H1 (cell line): ENCODE measurements around the gene FOXD3. TPM values are rescaled to one million over a fixed set of nuclear protein-coding genes. Genes with fewer than 3 reads are reported as not detected.

Experiments used
- CTCF ChIA-PET: fragments of 300-600 bp; sonication (Branson Sonifier 250); formaldehyde crosslinking; loops from one replicate; lab custom pipeline; 2021; ENCODE audit not compliant: partially characterized antibody; lab: Charles Lee
- POLR2A ChIA-PET: fragments of 300-600 bp; sonication (Branson Sonifier 250); formaldehyde crosslinking; loops from one replicate; lab custom pipeline; 2021; ENCODE audit warnings: inconsistent platforms; ENCODE audit not compliant: partially characterized antibody; lab: Charles Lee
- DNase-seq, 2 experiments: peaks; one replicate each; pipeline versions ENCODE4 v3.0.0 to v3.0.0-alpha.2; 2010 to 2022; ENCODE audit warnings: low spot score in 2 of 2, low read depth in 1 of 2, mixed read lengths in 1 of 2
- FAIRE-seq: peaks from 2 replicates; lab custom pipeline; 2011; peaks lifted over from hg19 to GRCh38; lab: Jason Lieb, UNC
- H2AFZ ChIP-seq: 2 replicates; pipeline ENCODE4 v1.8.1; 2012; ENCODE audit warnings: low read length, inconsistent platforms
- H2AK5ac ChIP-seq: 2 replicates; pipeline ENCODE4 v1.6.1; 2013; ENCODE audit warnings: low read depth, low read length
- H2BK120ac ChIP-seq: replicated peaks from 2 replicates; pipeline ENCODE3; 2013; ENCODE audit warnings: low read depth, low read length, inconsistent platforms
- H2BK12ac ChIP-seq: 2 replicates; pipeline ENCODE4 v1.6.1; 2013; ENCODE audit warnings: low read depth, low read length
- H2BK15ac ChIP-seq: 2 replicates; pipeline ENCODE4 v1.6.1; 2013; ENCODE audit warnings: low read length
- H2BK20ac ChIP-seq: 2 replicates; pipeline ENCODE4 v1.6.1; 2013; ENCODE audit warnings: low read length
- H2BK5ac ChIP-seq: 2 replicates; pipeline ENCODE4 v1.6.1; 2013; ENCODE audit warnings: low read depth, low read length
- H3K14ac ChIP-seq: 2 replicates; pipeline ENCODE4 v1.6.1; 2013; ENCODE audit warnings: inconsistent platforms; ENCODE audit not compliant: insufficient read length
- H3K18ac ChIP-seq: 2 replicates; pipeline ENCODE4 v1.6.1; 2013; ENCODE audit warnings: low read length; ENCODE audit errors: extremely low read depth
- H3K23ac ChIP-seq: 2 replicates; pipeline ENCODE4 v1.6.1; 2013; ENCODE audit warnings: inconsistent platforms; ENCODE audit not compliant: insufficient read length
- H3K23me2 ChIP-seq: 2 replicates; pipeline ENCODE4 v1.6.1; 2013; ENCODE audit warnings: low read depth, low read length
- H3K27ac ChIP-seq: 2 replicates; pipeline ENCODE4 v1.6.1; 2011; ENCODE audit warnings: low read depth, low read length, inconsistent platforms
- H3K27me3 ChIP-seq, 4 experiments: replicated peaks in 1 of 4; 1 replicate in 1 of 4; 2 replicates in 3 of 4; pipeline versions ENCODE4 v1.6.1 to v1.8.1; 2011 to 2013; ENCODE audit warnings: low read length in 3 of 4, mild to moderate bottlenecking in 3 of 4, inconsistent platforms in 2 of 4, mixed read lengths in 2 of 4, moderate library complexity in 1 of 4; ENCODE audit not compliant: control insufficient read depth in 3 of 4, insufficient read depth in 3 of 4; ENCODE audit errors: extremely low read depth in 1 of 4
- H3K36me3 ChIP-seq, 4 experiments: 2 replicates each; pipeline versions ENCODE4 v1.6.1 to v1.8.1; 2011 to 2013; ENCODE audit warnings: mild to moderate bottlenecking in 4 of 4, low read length in 3 of 4, moderate library complexity in 2 of 4, control low read depth in 1 of 4, inconsistent platforms in 1 of 4; ENCODE audit not compliant: insufficient read depth in 4 of 4, control insufficient read depth in 2 of 4
- H3K4ac ChIP-seq: replicated peaks from 2 replicates; pipeline ENCODE3; 2013; ENCODE audit warnings: low read length, low read depth, mixed read lengths, inconsistent platforms; ENCODE audit not compliant: insufficient read length
- H3K4me1 ChIP-seq, 4 experiments: replicated peaks in 1 of 4; 1 replicate in 1 of 4; 2 replicates in 3 of 4; pipeline versions ENCODE4 v1.6.1 to v1.8.1; 2011 to 2013; ENCODE audit warnings: low read length in 3 of 4, inconsistent platforms in 2 of 4, mixed read lengths in 1 of 4; ENCODE audit not compliant: insufficient read depth in 4 of 4, control insufficient read depth in 3 of 4
- H3K4me2 ChIP-seq, 2 experiments: 2 replicates each; pipeline versions ENCODE4 v1.6.1 to v1.8.1; 2011 to 2013; ENCODE audit warnings: low read depth in 2 of 2, low read length in 2 of 2, control low read depth in 1 of 2, inconsistent platforms in 1 of 2, mild to moderate bottlenecking in 1 of 2; ENCODE audit not compliant: insufficient read depth in 1 of 2
- H3K4me3 ChIP-seq, 4 experiments: fragments of 200-600, 300-600 bp in 1 of 4; sonication (generic), shearing (Covaris generic), sonication (Bioruptor Twin) in 1 of 4; 2 replicates each; pipeline versions ENCODE4 v1.5.1 to v1.8.1; 2011 to 2016; ENCODE audit warnings: low read length in 4 of 4, low read depth in 3 of 4, control low read depth in 2 of 4, inconsistent platforms in 2 of 4, mild to moderate bottlenecking in 2 of 4, mixed read lengths in 1 of 4, moderate library complexity in 1 of 4; ENCODE audit not compliant: insufficient read depth in 2 of 4; ENCODE audit errors: extremely low read depth in 1 of 4
- H3K56ac ChIP-seq: replicated peaks from 2 replicates; pipeline ENCODE3; 2013; ENCODE audit warnings: low read depth, mild to moderate bottlenecking, mixed read lengths, low read length, inconsistent platforms; ENCODE audit not compliant: insufficient read length
- H3K79me1 ChIP-seq: 2 replicates; pipeline ENCODE4 v1.6.1; 2013; ENCODE audit warnings: low read depth, low read length, control low read depth
- H3K79me2 ChIP-seq, 2 experiments: 2 replicates each; pipeline versions ENCODE4 v1.6.1 to v1.8.1; 2012 to 2013; ENCODE audit warnings: low read length in 2 of 2, mild to moderate bottlenecking in 2 of 2, inconsistent platforms in 1 of 2; ENCODE audit not compliant: insufficient read depth in 2 of 2, control insufficient read depth in 1 of 2
- H3K9ac ChIP-seq, 4 experiments: replicated peaks in 1 of 4; 1 replicate in 1 of 4; 2 replicates in 3 of 4; pipeline versions ENCODE4 v1.6.1 to v1.8.1; 2011 to 2013; ENCODE audit warnings: low read depth in 3 of 4, low read length in 3 of 4, control low read depth in 2 of 4, mild to moderate bottlenecking in 2 of 4, moderate library complexity in 2 of 4, inconsistent platforms in 1 of 4; ENCODE audit errors: extremely low read depth in 1 of 4
- H3K9me3 ChIP-seq, 2 experiments: 2 replicates each; pipeline versions ENCODE4 v1.6.1 to v1.8.1; 2012 to 2013; ENCODE audit warnings: mild to moderate bottlenecking in 2 of 2, moderate library complexity in 2 of 2, control low read depth in 1 of 2, inconsistent platforms in 1 of 2, low read depth in 1 of 2, low read length in 1 of 2, mixed read lengths in 1 of 2; ENCODE audit not compliant: insufficient read depth in 2 of 2
- H4K20me1 ChIP-seq, 2 experiments: replicated peaks in 1 of 2; 2 replicates each; pipeline versions ENCODE3 to v1.8.1; 2011 to 2013; ENCODE audit warnings: inconsistent platforms in 2 of 2, low read length in 2 of 2, mild to moderate bottlenecking in 1 of 2; ENCODE audit not compliant: insufficient read depth in 2 of 2, control insufficient read depth in 1 of 2
- H4K5ac ChIP-seq: 2 replicates; pipeline ENCODE4 v1.6.1; 2013; ENCODE audit warnings: low read length, low read depth, mixed read lengths, inconsistent platforms; ENCODE audit not compliant: insufficient read length
- H4K8ac ChIP-seq: 2 replicates; pipeline ENCODE4 v1.8.0; 2013; ENCODE audit warnings: mild to moderate bottlenecking, moderate library complexity, low read length, inconsistent platforms; ENCODE audit not compliant: insufficient read depth; ENCODE audit errors: extremely low read depth
- H4K91ac ChIP-seq: replicated peaks from 2 replicates; pipeline ENCODE3; 2013; ENCODE audit warnings: low read length, mixed read lengths, inconsistent platforms; ENCODE audit not compliant: insufficient read length
- EP300 ChIP-seq, 2 experiments: IDR thresholded peaks; 1 replicate in 1 of 2; 2 replicates in 1 of 2; pipeline ENCODE4 v1.6.1; 2011 to 2012; ENCODE audit warnings: low read depth in 2 of 2, low read length in 2 of 2, mild to moderate bottlenecking in 2 of 2, borderline replicate concordance in 1 of 2, inconsistent platforms in 1 of 2, moderate library complexity in 1 of 2
- HDAC2 ChIP-seq, 2 experiments: fragments of 300-600 bp in 1 of 2; sonication (generic) in 1 of 2; IDR thresholded peaks; 2 replicates each; pipeline ENCODE4 v1.6.1; 2011 to 2012; ENCODE audit warnings: low read depth in 2 of 2, low read length in 2 of 2, mild to moderate bottlenecking in 2 of 2, moderate library complexity in 2 of 2, borderline replicate concordance in 1 of 2, inconsistent platforms in 1 of 2
- TEAD4 ChIP-seq: IDR thresholded peaks from 2 replicates; pipeline ENCODE4 v1.6.1; 2012; ENCODE audit warnings: low read depth, low read length, inconsistent platforms, mixed read lengths
- WGBS, 2 experiments: shearing (Covaris generic) in 1 of 2; methylation state at CpG; one replicate each; pipeline versions ENCODE4 v1.1.6 to v1.1.7; 2013 to 2015; ENCODE audit warnings: low lambda C conversion rate in 2 of 2, mixed read lengths in 2 of 2, inconsistent platforms in 1 of 2, low coverage in 1 of 2, missing lambda C conversion rate in 1 of 2; ENCODE audit not compliant: insufficient replicate concordance in 2 of 2, insufficient coverage in 1 of 2, insufficient read length in 1 of 2; ENCODE audit errors: extremely low coverage in 1 of 2, missing lambda C conversion rate in 1 of 2; 5-methylcytosine and 5-hydroxymethylcytosine counted together
- polyA plus RNA-seq, 7 experiments: library from polyadenylated mRNA; depleted of rRNA in 3 of 7; stranded (reverse) in 5 of 7; unstranded in 2 of 7; fragments of >200 nt in 5 of 7; fragments of 200-250 nt in 2 of 7; gene quantifications; 1 replicate in 5 of 7; 2 replicates in 1 of 7; 4 replicates in 1 of 7; pipeline versions ENCODE4 v1.2.1 to v1.2.3, GENCODE V29; 2011 to 2013; ENCODE audit warnings: missing spikeins in 2 of 7, mixed read lengths in 2 of 7
- total RNA-seq: library from RNA; stranded (reverse); fragmentation: NEBNext Ultra II Directional; extraction: Animal tissue kit (Norgen Biotek cat#: 25700); gene quantifications from 2 replicates; pipeline ENCODE4 v1.2.1, GENCODE V29; 2021

Gene FOXD3
- total and polyA plus RNA-seq, 2 of the 8 experiments (the other 6 are each of a cell fraction or from before 2014, with no cell fraction given): 8.7 to 33.7 TPM

DNA sequence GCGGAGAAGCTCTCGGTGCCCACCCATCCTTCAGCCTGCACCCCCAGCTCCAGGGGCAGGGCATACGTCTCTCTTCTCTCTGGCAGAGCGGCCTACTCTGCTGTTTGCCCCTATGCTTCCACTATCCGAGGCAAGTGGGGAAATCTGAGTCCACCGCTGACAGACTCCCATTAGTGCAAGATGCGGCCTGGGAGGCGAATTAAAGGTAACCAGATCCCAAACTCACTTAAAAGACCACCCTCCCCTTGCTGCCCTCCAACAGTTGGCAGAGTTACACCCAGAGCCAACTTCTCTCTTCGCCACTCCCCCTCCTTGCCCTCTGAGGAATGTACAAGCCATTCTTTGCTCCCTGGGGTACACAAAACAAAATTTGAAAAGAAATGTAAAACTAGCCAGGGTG, 6.4 kb downstream of the FOXD3 start:
- H2BK5ac ChIP-seq: no peak overlapping the region
- no peak overlapping the region for H3K14ac ChIP-seq
- peak overlapping the region; percentile 3; the same call in 1 of the 2 replicates for H2BK12ac ChIP-seq
- peak overlapping the region; percentile 67; the same call in 1 of the 2 replicates for H2BK20ac ChIP-seq
- ChIA-PET POLR2A (interaction anchor here (0.6 to 5.5 kb wide), 9 partner anchors 9 to 117 kb away, joined by 3 to 32 read pairs (median 4); partner anchors contain the start of gene ALG6), CTCF (interaction anchor here (0.6 to 6.5 kb wide), 16 partner anchors 11 to 210 kb away, joined by 3 to 71 read pairs (median 4); partner anchors contain the start of gene ALG6)
- no peak overlapping the region for H2AFZ ChIP-seq
- FAIRE-seq (no peak), DNase-seq (no peak)
- no peak overlapping the region for H2BK120ac ChIP-seq
- H3K4me3 ChIP-seq: peak overlapping the region in 1 of 4 experiments; percentile 58; a peak in 1 of 8 replicates
- no peak overlapping the region for H3K23ac ChIP-seq
- no peak overlapping the region for H3K9ac ChIP-seq
- H4K5ac ChIP-seq: no peak overlapping the region
- no peak overlapping the region for H4K91ac ChIP-seq
- peaks cover 0 to 70% (median 41%) of the 10 kb centered on the region in 4 experiments; a peak in 5 of 7 replicates for H3K27me3 ChIP-seq
- peaks cover 6 to 40% (median 18%) of the 10 kb centered on the region in 4 experiments for H3K4me1 ChIP-seq
- H3K9me3 ChIP-seq: no peaks in the 10 kb centered on the region
- peaks cover 18% of the 10 kb centered on the region for H3K23me2 ChIP-seq
- no peak overlapping the region for H3K4ac ChIP-seq
- peaks cover 0 to 12% of the 10 kb centered on the region in 2 experiments; a peak in 2 of 4 replicates for H3K79me2 ChIP-seq
- no peak overlapping the region for H3K56ac ChIP-seq
- 0 out of 2 replicates have a peak, but pooled peaks have one; percentile 30 for TF ChIP-seq TEAD4
- TF ChIP-seq HDAC2 (IDR thresholded peaks at IDR 0.05; ENCODE audit: borderline replicate concordance in 1 of 2, low read depth in 2 of 2, low read length in 2 of 2): no peak
- no peak for TF ChIP-seq EP300 (IDR thresholded peaks at IDR 0.05; ENCODE audit: borderline replicate concordance in 1 of 2, low read depth in 2 of 2, low read length in 2 of 2)
- 55% methylated on average over 9 of the region's 9 CpGs; no CpG with 5 or more reads in 1 of the 2 experiments for WGBS, 2 experiments
- no peaks in the 10 kb centered on the region for H3K36me3 ChIP-seq
- H2BK15ac ChIP-seq: no peak overlapping the region
- H4K20me1 ChIP-seq: peaks cover 0 to 2% of the 10 kb centered on the region in 2 experiments
- peak overlapping the region; percentile 68; the same call in 1 of the 2 replicates for H2AK5ac ChIP-seq
- no peak overlapping the region for H4K8ac ChIP-seq
- peak overlapping the region; percentile 51; the same call in 1 of the 2 replicates for H3K18ac ChIP-seq
- H3K4me2 ChIP-seq: peak overlapping the region; percentile 78 to 94
- no peak overlapping the region for H3K27ac ChIP-seq
- H3K79me1 ChIP-seq: no peaks in the 10 kb centered on the region
